ENCODE results near the gene TMEM247. TPM values are rescaled to one million over a fixed set of nuclear protein-coding genes. Genes with fewer than 3 reads are reported as not detected.

TMEM247 gene
- total RNA-seq, 1 experiment from 2014 or later: not detected

GRCh38 chr2:46436800-46437199 lies 42.6 kb upstream of the TMEM247 start:
- H3K4me2 ChIP-seq (ENCODE audit: insufficient read depth, insufficient read length, low read length): no peak overlapping the region
- H3K27me3 Mint-ChIP-seq (ENCODE audit: low read depth): 0 out of 2 replicates have a peak, but pooled peaks cover 1% of the 10 kb centered on the region
- no peaks in the 10 kb centered on the region for H4K20me1 ChIP-seq (ENCODE audit: control insufficient read depth, insufficient read depth, insufficient read length)
- H2AK5ac ChIP-seq (ENCODE audit: insufficient read length, low read length): no peak overlapping the region
- no peak overlapping the region for H2BK15ac ChIP-seq (ENCODE audit: low read depth, low read length)
- H3K27ac Mint-ChIP-seq: no peak overlapping the region
- no peak overlapping the region for H3K56ac ChIP-seq (ENCODE audit: insufficient read length, low read depth, low read length)
- H2BK20ac ChIP-seq (ENCODE audit: low read depth, low read length, poor library complexity, severe bottlenecking): no peak overlapping the region
- TF ChIP-seq CTCF (conservative IDR thresholded peaks at IDR 0.05): no peak
- no peak overlapping the region for H3K23ac ChIP-seq (ENCODE audit: insufficient read length, low read depth, low read length)
- H2BK120ac ChIP-seq (ENCODE audit: low read depth, low read length, poor library complexity, severe bottlenecking): no peak overlapping the region
- H3K27ac ChIP-seq (ENCODE audit: insufficient read length, low read depth, low read length): no peak overlapping the region
- H3K23me2 ChIP-seq (ENCODE audit: insufficient read length, low read depth, low read length, poor library complexity, severe bottlenecking): no peaks in the 10 kb centered on the region
- H3K79me1 ChIP-seq (ENCODE audit: insufficient read depth, low read depth, low read length, poor library complexity, severe bottlenecking): no peaks in the 10 kb centered on the region
- H3K9ac ChIP-seq (ENCODE audit: extremely low read depth, insufficient read length, low read length): no peak overlapping the region
- H3K4me1 Mint-ChIP-seq: peaks cover 10 to 12% of the 10 kb centered on the region in 2 experiments
- H2AFZ ChIP-seq (ENCODE audit: low read length): no peak overlapping the region
- no peak overlapping the region for H3K4ac ChIP-seq (ENCODE audit: low read depth, low read length)
- H4K5ac ChIP-seq (ENCODE audit: insufficient read length, low read depth, low read length): no peak overlapping the region
- no peak overlapping the region for H4K8ac ChIP-seq (replicated peaks; ENCODE audit: insufficient read length, low read depth, low read length)
- H3K79me2 ChIP-seq (ENCODE audit: insufficient read depth, low read length): no peaks in the 10 kb centered on the region
- no peak overlapping the region for H2BK12ac ChIP-seq (ENCODE audit: insufficient read length, low read depth, low read length)
- no peaks in the 10 kb centered on the region; a peak in 1 of 7 replicates for H3K36me3 Mint-ChIP-seq (ENCODE audit: insufficient read depth in 1 of 3, low read depth in 3 of 3)
- H3K4me3 Mint-ChIP-seq: no peak overlapping the region
- no peaks in the 10 kb centered on the region; the same call in 1 of the 2 replicates for H3K4me1 ChIP-seq (ENCODE audit: insufficient read depth, low read length)
- no peaks in the 10 kb centered on the region for H3K27me3 ChIP-seq (ENCODE audit: insufficient read depth, low read length)
- no peaks in the 10 kb centered on the region for H3K9me3 Mint-ChIP-seq
- H2BK5ac ChIP-seq (ENCODE audit: insufficient read length, low read length): no peak overlapping the region
- no peaks in the 10 kb centered on the region for H3K9me3 ChIP-seq (ENCODE audit: control insufficient read depth, low read depth, low read length)
- H3K14ac ChIP-seq (ENCODE audit: insufficient read depth, low read length): no peak overlapping the region
- no peak overlapping the region for H4K91ac ChIP-seq (ENCODE audit: insufficient read length, low read depth, low read length)
- DNase-seq: no peak
- H3T11ph ChIP-seq (ENCODE audit: low read length): no peak overlapping the region
- H3K18ac ChIP-seq (ENCODE audit: insufficient read length, low read depth, low read length): no peak overlapping the region

Data from H9 (cell line).